NCI-H1417 treated with DMSO at 0.1 percent for 48 hours (cell line): ENCODE measurements around the gene MFNG.
"Not testable (repeated sequence)": the region's sequence is repeated elsewhere in the genome, so short reads cannot be mapped to it uniquely, and the experiment has no call there.

Source experiments
- DNase-seq: peaks from one replicate; lab custom pipeline; 2025; lab: John Stamatoyannopoulos, UW

Gene MFNG

DNA sequence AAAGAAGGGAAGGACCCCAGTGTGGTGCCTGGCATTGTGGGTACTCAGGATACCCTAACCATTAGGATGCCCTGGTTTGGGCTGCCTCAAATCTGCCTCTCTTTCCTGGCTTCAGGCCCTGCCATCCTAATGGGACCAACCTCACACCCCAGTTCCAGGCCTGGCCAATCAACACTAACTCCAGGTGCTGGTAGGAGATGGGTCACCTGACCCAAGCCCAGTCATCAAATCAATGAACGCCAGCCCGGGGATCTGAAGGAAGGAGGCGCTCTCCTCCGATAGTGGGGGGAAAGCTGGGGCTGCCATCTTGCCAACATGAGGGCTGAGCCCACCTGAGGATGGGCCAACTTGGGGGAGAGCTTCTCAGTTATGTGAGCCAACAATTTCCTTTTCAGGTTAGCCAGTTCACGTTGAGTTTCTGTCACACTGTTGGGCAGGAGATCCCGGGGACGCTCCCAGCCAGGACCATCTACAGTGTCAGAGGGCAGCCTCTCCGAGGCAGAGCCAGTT, 12.7 kb downstream of the MFNG start:
- no peak for DNase-seq

DNA sequence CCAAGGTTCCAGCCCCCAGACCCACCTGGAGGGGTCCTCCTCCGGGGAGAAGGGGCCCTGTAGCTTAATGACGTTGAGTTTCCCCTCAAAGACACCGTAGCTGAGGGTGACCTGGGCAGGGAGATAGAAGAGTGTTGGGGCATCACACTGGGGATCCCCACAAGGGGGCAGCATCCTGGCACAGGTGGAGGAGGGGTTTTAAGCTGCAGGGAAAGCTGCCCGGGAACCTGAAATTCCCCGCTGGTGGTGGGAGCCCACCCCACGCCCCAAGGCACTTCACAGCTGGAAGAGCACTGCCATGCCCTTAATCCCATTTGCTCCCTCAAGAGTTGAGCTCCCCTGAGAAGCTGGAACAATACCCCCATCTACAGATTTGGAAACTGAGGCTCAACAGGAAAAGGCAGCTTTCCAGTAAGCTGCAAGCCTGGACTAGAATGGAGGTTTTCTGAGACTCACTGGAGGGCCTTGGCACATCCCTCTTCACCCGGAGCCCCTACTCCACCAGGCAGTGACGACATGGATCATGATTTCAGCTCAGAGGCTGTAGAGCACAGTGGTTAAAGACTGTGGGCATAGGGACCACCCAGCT, 13.7 kb downstream of the MFNG start:
- DNase-seq: no peak

DNA sequence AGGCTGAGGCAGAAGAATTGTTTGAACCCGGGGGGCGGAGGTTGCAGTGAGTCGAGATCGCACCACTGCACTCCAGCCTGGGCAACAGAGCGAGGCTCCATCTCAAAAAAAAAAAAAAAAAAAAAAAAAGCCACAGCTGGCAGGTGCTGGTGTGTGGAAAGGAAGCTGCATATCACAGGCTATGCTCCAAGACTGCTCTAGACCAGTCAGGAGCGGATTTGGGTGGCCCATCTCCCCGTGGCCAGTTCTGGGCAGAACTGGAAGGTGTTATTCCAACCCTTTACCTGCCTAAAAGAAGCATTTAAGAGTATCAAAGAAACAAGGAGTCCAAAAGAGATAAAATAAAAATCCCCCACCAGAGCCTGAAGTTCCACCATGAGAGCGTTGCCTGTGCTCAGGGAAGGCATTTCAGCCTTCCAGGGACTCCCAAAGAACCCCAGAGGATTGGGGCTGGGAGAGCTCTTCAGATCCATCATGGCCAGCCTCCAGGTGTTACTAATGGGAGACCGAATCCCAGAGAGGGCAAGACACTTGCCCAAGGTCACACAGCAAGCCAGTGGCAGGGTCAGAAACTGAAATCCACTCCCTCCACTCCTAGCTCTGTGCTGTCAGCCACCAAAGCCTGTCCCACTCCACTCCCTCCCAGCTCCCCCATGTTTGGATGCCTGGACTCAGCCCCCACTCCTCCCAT, 14.3 kb downstream of the MFNG start:
- DNase-seq: no peak

DNA sequence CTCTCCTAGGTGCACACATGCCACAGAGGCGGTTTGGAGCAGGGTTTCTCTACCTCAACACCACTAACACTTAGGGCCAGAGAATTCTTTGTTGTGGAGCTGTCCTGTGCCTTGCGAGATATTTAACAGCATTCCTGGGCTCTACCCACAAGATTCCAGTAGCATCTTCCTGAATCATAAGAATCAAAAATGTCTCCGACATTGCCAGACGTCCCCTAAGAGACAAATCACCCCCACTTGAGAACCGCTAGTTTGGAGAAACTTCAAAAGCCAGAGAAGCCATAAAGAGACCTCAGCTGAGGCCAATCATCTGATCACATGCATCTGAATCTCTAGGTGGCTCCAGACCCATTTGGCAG, 16.1 kb downstream of the MFNG start:
- no peak for DNase-seq

DNA sequence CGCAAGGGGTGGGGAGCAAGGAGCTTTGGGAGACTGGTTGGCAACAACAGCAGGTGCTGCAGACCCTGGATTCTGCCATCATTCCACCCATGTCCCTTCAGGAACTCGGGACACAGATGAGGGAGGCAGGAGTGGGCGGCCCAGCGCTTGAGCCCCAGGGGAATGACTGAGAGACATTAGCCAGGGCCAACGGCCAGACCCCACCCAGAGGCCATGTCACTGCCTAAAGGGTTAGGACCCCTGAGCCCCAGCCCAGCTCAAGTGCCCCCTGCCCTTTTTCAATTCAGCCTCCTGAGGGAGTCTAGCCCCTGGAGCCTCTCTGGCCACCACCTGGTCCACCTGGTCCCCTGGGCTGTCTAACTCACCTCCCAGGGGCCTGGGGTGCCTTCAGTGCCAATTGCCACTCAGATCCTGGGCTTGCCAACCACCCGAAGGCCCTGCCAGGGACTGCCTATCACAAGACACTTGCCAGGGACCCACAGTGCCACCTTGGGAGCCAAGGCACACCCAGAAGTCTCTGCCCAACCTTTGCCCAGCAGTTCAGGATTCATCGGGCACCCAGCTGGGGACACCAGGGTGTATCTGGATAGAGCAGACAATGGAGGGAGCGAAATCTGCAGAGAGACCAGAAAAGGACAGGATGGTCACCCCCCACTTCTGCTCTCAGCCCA, 16.6 kb downstream of the MFNG start:
- DNase-seq: no peak

DNA sequence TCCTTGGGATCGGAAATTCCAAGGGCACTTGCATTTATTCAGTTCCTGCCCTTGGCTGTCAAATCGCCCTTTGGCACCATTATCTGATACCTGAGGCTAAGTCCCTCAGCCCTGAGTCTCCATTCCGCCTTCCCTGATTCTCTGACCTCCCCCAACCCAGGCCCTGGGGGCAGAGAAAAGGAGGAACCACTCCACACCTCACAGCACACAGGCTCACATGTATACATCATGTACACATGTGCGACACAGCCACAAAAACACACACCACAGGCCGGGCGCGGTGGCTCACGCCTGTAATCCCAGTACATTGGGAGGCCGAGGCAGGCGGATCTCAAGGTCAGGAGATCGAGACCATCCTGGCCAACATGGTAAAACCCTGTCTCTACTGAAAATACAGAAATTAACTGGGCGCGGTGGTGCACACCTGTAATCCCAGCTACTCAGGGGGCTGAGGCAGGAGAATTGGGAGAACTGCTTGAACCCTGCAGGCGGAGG, 17.9 kb downstream of the MFNG start:
- not testable (repeated sequence) for DNase-seq

DNA sequence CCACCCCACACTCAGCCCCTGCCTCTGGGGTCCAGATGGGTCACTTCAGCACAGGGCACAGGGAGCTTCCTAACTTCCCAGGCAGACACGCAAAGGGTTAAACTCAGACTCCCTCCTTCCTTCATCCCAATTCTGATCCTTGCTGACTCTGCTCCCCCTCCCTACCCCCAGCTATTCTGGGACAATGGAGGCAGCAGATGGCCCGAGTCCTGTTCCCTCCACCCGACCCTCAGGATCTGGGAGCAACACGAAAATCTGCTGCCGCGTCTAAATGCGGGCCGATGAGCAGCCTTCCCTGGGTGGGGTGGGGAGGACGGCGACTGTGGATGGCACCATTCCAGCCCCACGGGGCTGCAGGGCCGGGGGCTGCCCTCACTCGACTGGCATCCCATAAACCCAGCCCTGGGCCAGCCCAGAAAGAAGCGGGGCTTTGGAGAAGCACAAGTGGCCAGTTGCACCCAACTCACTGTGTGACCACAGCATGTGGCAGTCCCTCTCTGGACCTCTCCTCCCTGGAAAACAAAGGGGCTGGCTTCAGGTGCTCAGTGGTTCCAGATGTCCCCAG, 18.7 kb downstream of the MFNG start:
- DNase-seq: no peak

DNA sequence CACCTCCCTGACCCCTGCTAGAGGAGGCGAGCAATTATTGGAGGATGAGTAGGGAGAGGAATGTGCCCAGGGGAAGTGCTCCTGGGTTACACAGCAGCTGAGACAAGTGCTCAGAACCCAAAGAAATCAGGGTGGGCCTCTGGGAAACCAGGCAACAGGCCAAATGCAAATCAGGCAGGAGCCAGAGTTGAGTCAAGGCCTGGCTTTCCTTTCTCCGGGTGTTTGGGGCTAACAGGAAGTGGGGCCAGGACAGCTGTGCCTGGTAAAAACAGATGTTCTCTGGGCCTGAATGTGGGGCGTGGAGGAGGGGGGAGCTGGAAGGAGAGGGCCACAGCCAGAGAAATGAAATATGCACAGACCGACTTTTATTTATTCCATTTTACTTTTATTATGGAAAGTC, 22.0 kb downstream of the MFNG start:
- no peak for DNase-seq

DNA sequence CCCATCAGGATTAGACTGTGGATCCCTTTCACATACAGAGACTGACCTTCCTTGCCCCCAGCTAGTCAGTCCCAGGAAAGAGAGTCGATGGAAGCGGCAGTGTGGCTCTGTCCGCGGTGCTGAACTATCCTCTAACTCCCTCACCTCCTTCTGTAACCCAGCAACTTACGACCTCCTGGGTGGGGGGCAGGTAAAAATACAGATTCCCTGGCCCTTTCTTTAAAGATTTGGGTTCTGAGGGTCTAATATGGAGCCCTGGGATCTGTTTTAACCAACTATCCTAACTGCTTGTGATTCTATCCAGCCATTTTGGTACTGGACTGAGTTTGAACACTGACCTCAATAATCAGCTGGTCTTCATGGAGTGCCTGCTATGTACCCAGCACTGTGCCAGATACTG, 23.2 kb downstream of the MFNG start:
- DNase-seq: no peak

DNA sequence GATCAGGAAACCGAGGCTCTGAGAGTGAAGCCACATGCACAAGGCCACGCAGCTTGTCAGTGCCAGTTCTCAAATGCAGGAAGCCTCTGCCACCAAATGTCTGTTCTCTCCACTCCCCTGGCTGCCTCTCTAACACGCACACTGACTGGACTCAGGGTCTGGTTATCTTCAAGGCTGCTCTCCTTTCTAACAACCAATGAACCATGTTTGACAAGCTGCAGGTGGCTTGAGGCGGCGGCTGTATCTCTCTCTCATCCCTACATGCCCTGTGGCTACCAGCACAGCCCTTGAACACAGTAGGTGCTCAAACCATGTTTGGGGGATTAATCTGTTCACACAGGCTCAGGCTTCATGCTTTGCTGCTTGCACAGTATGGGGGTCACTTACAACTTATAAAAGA, 23.7 kb downstream of the MFNG start:
- no peak for DNase-seq

DNA sequence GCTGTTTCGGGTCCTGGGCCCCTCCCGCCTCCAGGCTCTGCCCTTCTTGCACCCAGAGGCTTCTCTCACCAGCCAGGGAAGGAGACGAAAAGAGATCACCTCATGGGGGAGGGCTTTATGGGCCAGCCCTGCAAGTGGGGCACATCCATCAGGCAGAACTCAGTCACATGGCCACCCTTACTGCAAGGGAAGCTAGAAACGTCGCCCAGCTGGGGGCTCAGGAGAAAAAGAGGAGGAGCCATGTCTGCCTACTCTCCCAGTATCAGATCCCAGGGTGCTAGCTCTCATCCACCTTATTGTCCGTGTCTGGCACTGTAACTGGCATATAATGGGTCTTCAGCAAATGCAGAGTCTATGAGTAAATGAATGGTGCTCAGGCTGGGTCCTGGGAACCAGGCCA, 24.2 kb downstream of the MFNG start:
- no peak for DNase-seq

DNA sequence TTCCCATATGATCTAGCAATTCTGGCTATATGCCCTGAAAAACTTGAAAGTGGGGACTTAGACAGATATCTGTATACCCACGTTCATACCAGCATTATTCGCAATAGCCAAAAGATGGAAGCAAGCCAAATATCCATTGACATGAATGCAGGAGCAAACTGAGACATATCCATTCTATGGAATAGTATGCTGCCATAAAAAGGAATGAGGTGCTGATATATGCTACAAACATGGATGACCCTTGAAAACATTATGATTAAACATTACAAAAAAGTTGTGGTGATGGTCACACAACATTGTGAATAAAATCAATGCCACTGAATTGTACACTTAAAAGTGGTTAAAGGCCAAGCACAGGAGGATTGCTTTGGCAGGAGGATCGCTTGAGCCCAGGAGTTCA, 25.5 kb downstream of the MFNG start:
- DNase-seq: no peak

DNA sequence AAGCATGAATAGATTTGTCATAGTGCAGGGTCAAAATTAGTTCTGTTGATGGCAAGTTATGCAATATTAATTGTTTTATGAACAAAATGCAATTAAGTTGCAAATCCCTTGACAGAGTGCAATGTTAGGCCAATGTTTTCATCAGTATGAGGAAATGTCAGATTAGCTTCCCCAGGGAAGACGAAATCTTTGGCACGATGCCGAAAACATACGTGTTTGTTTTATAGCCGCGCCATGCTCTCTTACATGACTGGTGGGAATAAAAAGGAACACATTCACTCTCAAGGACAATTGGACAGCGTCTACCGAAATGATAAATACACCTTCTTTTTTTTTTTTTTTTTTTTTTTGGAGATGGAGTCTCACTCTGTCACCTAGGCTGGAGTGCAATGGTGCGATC, 27.0 kb downstream of the MFNG start:
- no peak for DNase-seq

DNA sequence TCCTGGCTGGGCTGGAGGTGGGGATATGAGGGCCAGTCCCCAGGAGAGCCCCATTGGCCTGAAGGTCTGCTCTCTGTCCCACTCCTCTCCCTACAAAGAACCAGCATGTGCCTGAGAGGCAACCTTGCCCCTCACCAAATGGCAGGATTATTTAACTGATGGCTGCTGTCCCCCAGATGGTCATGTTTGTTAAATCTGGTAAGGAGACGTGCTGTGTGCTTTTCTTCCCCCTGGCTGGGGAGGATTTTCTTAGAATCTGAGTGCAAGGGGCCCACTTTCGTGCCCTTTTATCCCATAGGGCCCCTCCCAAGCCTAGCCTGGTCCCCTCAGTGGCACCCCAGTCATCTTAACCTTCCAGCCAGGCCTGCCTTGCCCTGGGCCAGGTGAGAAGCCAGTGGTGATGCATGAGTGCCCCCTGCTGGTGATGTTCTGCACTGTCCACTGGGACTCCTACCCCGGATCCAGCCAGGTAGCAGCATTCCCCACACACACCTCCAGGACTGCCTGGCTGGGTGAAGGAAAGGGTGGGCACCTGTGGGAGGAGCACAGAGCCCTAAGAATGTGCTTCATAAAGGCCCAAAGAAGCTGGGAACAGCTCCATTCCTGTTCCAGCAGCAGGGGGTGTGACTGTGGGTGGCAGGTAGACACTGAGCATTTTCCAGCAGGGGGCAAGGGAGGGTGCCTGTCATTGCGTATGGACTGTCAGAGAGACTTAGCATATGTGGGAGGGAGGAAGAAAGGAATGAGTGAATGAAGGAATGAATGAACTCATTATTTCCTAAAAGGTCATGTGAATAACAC, 28.9 kb downstream of the MFNG start:
- no peak for DNase-seq

DNA sequence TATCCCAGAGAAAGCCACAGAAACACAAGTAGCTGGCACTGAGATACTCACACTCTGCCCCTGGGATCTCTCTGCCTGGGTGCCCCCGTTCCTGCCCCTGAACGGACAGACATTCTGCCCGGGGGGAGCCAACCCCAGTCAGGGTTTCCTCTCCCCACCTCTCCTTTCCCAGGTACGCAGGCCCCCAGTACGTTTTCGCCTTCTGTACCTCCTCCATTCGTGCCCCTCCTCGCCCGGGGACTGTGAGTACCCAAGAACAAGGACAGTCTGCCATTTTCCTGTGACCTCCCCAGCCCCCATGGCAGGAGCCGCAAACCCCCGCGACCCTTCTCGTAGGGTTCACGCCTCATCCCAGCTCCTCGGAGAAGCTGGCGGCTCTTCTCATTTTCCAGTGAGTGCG, 29.8 kb downstream of the MFNG start:
- DNase-seq: no peak

DNA sequence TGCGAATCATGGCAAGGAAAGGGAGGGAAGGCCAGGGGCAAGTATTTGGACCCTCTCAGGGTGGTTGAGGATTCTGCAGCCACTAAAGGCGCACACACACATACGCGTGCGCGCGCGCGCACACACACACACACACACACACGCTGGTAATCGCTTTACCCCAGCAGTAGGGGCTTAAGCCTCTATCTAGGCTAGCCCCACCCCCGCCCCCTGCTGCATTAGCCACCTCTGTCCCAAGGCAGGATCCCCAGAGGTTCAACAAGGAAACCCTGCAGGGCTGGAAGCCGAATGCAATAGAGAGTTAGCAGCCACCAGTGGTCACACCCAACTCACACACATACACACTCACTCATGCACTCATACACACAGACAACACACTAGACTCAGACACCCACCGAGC, 30.3 kb downstream of the MFNG start:
- no peak for DNase-seq

DNA sequence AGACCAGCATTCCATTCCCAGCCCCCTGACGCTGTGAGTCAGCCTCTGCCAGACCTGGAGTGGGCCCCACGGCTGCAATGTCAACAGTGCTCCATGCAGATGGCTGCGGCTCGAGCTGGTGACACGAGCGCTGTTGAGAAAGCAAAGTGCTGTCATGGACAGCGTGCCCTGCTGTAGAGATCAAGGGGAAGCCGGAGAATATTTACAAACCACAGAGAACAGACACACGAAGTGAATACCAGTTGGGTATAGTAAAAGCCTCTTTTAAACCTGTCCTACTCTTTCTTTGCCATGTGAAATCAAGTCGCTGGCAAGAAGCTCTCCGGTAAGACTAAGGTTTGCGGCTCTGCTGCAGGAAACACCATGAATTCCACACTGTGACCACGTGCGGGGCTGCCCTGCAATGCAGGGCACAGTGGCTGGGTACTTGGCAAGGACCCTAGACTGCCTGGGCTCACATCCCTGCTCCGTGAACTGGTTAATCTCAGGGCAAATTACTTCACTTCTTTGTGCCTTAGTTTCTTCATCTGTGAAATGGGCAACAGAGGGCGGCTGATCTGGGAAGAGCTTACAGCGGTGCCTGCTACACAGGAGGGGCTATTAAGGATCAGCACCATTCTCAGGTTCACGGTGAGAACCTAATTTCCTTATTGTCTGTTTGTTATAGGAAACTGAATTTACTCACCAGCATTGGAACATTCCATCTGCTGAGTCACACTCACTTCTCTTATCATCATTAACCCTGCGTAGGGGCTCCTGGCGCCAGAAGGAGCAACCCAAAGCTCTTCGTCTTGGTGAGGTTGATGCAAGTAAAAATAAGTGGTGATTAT, 31.1 kb downstream of the MFNG start:
- DNase-seq: no peak

DNA sequence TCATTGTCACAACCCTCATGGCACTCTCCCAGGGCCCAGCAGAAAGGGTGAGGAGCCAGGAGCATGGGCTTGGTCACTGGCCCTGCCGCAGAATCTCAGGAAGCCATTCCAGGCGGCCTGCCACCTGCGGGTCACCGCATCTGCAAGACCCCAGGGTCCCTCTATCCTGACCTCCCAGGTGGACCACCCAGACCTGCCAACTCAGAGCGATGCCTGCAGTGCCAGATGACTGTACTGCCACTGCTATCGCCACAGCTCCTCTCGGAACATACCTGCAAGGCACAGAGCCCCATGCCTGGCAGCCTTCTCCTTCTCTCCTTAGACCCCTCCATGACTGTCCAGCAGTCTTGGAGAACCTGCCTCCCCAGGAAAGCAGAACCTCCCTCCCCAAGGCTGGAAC, 32.5 kb downstream of the MFNG start:
- DNase-seq: no peak

DNA sequence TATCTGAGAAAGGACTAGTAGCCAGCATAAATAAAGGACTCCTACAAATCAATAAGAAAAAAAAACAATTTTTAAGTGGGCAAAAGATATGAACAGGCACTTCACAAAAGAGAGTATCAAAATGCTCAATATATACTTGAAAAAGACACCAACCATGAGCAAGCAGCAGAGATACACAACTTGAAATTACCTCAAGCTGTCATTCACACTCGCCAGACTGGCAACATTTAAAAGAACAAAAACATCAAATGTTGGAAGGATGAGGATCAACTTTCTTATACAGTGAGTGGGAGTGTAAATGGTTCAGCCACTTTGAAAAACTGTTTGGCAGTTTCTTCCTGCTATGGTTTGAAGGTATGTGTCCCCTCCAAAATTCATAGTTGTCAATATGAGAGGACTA, 35.0 kb downstream of the MFNG start:
- DNase-seq: no peak

DNA sequence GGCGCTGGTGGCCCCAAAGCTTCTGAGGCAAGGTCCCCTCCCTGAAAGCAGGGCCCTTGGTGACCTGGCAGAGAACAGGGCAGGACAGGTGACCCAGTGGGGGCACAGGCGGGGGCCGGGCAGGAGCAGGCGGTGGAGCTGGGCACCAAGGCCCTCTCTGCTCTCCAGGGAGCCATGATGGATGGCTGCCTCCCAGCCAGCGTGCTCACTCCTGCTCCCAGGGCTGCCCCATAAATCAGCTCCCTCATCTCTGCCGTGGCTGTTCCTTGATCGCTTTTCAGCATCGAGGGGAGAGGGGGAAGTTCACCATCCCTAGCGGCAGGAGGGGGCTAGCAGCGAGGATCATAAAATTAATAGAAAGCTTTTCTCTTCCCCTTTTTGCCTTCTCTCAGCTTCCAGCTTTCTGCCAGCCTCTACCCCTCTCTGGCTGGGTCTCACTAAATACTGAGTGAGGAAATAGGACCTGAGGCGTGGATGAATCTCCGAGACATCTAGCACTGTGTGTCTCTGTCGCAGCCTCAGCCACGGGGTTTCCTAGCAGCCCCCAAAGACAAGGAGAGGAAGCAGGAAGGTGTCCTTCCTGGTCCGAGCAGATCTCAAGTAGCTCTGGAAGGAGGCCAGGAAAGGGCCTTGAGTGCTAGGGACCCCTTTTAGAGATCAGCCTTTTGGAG, 36.7 kb downstream of the MFNG start:
- DNase-seq: no peak
